ENCODE results near the gene ABLIM3.

ABLIM3 gene

DNA sequence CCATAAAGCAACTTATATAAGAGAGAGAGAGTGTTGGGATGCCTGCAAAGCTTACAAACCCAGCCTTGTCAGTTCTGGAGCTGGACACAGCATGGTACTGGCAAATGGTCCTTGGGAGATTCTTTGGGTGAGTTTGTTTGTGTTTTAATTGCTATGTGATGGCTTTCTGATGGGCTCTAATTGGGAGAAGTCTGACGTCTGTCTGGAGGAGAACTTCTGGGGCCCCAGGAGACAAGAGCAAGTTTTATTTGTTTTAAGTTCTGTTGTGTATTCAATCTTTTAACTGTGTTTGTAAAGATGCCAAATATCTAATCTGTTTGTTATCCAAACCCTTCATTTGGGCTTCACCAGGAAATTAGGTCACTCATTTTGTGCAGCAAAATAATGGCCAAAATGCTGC is 80.0 kb downstream of the ABLIM3 start:
- no peak for DNase-seq

DNA sequence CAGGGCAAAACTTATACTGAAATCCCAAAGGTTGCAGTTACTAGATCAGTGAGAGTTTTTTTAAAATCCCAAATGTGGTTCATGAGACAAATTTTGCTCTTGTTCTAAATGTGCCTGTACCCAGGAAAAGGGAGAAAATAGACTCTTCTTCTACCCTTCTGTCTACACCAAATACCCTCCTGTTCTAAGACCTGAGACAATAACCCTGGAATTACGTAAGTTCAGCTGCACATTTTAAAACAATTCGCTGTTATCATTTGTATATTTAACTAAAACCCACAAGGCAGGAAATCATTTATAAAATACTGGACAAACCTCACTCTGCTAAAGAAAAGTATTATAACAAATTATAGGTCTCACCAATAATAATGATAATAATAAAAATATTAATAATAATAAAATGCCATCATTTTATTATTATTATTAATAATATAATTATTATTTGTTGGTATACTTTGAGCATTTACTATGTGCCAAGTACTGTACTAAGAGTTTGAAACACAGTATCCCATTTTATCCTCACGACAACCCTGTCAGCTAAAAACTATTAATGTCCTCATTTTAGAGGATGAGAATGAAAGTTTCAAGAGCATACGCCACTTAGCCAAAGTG is 80.5 kb downstream of the ABLIM3 start:
- no peak for DNase-seq

DNA sequence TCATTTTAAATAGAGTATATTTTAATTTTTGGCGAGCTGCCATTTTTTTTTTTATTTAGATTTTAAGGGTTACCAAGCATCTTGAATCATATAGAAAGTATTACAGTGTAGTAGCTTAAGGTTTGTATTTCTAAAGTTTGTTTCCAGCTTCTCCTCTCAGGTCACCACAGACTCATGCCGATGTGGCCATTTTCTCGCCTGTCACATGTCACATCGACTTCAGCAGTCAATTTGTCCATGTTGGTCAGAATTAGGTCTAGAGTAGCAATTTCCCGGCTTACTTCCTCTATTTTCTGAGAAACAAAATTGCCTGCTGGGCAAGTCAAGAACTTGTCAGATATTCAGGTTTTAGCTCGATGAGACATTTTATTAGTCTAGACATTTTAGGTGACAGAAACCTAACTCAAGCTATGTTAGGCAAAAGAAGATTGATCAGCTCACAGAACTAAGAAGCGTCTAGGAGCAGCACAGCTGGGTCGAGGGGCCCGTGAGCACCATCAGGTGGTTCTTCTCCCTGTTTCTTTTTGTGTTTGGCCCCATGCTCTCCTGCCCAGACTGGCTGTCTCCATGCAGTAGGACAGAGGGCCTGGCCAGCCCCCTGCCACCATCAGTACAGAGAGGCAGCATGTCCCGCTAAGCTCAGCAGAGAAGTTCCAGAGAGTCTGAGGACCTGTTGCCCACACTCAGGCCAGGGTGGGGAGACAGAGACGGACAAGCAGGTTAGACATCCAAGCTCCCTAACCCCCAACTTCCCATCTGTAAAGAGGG is 82.0 kb downstream of the ABLIM3 start:
- no peak for DNase-seq

DNA sequence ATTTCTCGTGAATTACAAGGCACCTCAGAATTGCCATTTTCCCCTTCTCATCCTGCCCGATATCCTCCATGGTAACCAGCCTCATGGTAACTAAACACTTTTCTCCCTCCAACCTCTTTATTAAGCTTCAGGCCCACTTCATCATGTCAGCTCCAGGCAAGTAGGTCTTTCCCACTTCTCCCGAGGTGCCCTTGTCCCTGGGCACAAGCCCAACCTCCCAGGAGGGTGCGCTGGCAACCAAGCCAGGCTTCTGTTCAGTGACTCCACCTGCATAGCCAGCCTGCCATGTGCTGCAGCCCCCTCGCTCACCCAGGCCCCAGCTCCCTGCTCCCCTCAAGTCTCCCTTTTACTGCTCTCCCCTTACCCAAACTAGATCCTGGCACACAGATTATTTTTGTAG is 83.0 kb downstream of the ABLIM3 start:
- no peak for DNase-seq

GRCh38 chr5:149227168-149227826 is 86.0 kb downstream of the ABLIM3 start:
- no peak for DNase-seq

GRCh38 chr5:149228618-149229297 is 87.5 kb downstream of the ABLIM3 start:
- DNase-seq: no peak

GRCh38 chr5:149229298-149229937 is 88.1 kb downstream of the ABLIM3 start:
- no peak for DNase-seq

GRCh38 chr5:149235841-149236240 is 94.5 kb downstream of the ABLIM3 start:
- DNase-seq: no peak

GRCh38 chr5:149237662-149238061 is 96.4 kb downstream of the ABLIM3 start:
- DNase-seq: no peak

DNA sequence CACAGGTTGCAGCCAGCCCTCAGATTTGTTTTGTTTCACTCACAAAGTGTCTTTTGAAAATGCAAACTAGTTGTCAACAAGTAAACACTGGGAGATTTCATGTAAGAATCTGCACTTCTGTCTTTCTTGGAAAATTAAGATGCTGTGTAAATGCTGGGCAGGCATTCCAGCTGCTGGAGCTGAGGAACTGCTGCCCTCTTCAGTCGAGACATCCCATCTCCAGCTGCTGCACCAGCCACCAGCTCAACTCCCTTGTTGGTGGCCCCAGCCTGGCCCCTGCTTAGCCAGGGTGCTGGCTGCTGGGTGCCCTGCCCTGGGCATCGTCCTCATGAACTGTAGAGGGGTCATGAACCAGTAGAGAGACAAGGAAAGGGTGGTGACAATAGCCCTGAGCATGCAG is 97.2 kb downstream of the ABLIM3 start:
- no peak for DNase-seq

- DNase-seq: no peak
Observed at GRCh38 chr5:149239917-149240316, 98.6 kb downstream of the ABLIM3 start.

- DNase-seq: peak; percentile 64
Observed at GRCh38 chr5:149240354-149240998, 99.2 kb downstream of the ABLIM3 start.

DNA sequence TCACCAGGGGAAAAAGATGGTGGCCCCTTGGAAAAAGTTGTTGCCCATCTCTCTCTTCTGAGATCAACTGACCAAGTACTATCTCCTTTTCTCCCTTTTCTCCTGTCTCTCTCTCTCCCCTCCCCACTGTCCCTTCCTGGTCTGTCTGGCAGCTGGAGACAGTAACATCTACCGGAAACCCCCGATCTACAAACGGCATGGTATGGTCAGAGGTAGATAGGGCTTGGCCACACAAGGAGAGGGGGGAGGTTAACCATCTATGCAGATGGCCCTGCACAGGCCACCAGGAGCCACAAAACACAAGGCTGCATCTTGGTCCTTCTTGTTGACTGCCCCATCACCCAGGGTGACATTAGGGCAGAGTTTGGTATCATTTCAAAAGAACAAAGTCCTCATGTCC is 101.0 kb downstream of the ABLIM3 start:
- no peak for DNase-seq

DNA sequence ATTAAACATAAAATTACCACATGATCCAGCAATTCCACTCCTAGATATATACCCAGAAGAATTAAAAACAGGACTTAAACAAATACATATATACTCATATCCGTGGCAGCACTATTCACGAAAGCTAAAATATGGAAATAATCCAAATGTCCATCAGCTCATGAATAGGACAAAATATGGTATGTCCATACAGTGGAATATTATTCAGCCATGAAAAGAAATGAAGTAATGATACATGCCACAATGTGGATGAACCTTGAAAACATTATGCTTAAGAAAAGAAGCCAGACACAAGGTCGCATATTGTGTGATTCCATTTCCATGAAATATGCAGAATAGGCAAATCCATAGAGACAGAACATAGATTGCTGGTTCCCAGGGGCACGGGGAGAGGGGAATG is 105.6 kb downstream of the ABLIM3 start:
- no peak for DNase-seq

DNA sequence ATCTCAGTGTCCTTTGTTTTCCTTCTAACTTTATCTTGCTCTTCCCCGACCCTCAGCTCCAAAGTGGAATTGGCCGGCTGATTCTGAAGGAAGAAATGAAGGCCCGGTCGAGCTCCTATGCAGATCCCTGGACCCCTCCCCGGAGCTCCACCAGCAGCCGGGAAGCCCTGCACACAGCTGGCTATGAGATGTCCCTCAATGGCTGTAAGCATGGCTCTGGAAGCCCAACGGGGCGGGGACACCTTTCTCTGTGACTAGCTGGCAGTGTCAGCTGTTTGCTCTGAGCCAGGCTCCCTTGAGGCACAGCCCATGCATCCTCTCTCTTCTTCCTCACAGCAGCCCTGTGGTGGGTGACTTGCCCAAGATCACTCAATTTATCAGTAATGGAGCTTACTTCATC is 106.4 kb downstream of the ABLIM3 start:
- DNase-seq: no peak

GRCh38 chr5:149251546-149251945 is 110.3 kb downstream of the ABLIM3 start:
- no peak for DNase-seq

DNA sequence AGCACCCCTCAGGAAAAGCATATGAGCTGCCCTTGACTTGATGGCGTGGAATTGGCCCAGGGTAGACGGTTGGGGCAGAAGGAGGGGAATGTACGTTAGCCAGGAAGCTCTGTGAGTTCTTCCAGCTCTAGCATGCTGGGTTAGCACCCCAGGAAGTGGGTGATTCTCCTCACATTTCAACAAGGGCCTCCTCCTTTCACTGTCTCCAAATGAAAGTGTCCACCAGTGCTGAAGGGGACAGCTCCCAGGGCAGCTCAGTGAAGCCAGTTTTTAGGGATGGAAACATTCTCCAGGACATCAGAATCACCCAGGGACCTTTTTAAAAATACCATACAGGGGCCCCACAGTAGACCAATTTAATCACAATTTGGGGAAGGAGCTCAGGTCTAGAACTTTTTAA is 113.2 kb downstream of the ABLIM3 start:
- DNase-seq: no peak

- no peak for DNase-seq
Observed at GRCh38 chr5:149256451-149256850, 115.2 kb downstream of the ABLIM3 start.

DNA sequence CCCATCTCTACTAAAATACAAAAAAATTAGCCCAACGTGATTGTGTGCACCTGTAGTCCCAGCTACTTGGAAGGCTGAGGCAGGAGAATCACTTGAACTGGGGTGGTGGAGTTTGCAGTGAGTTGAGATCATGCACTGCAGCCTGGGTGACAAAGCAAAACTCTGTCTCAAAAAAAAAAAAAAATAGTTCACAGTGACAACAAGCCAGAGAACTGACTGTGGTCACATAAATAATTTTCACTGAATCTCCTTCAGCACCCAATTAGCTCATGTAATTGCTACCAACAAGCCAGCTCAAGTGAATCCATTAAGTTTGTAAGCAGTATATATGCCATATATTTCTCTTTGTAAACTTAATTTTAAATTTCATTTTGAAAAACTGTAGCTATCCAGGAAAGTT is 115.8 kb downstream of the ABLIM3 start:
- DNase-seq: no peak

- DNase-seq: no peak
Observed at GRCh38 chr5:149257889-149258705, 116.8 kb downstream of the ABLIM3 start.

DNA sequence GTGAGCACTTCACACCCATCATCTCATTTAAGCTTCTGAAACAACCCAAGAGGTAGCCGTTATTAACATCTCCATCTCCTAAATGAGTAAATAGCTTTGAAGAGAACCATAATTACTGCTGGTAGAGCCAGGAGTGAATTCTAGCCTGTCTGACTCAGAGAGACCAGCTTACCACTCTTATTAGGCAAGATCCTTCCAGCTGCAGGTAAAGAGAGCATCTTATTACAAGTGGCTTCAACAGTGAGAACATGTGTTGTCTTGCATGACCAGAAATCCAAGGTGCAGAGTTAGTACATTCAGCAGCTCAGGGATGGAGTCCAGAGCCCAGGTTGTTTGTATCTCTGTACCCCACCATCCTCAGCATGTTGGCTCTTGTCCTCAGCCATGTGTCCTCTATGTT is 119.5 kb downstream of the ABLIM3 start:
- no peak for DNase-seq

GRCh38 chr5:149261246-149261645 is 120.0 kb downstream of the ABLIM3 start:
- no peak for DNase-seq
